ENCODE data around the gene IFI27.

DNA sequence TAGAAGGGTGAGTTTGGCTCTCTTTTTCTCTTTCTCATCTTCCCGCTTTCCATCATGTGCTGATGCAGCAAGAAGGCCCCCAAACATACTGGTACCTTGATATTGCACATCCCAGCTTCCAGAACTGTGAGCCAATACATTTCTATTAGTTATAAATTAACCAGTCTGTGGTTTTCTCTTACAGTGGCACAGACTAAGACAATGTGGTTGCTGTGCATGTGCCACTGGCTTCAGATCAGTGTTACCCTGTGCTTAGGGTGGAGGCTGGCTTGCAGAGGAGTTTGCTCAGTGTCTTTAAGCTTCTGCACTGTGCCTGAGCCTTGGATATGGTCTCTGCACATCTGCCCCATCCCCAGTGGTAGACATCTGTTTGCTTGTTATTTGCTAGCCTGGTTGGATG is 13.3 kb downstream of the IFI27 start:
- TF ChIP-seq CTCF (IDR thresholded peaks at IDR 0.05 in 4 of 5, conservative IDR thresholded peaks at IDR 0.05 in 1 of 5) (no peak), POLR2A (IDR thresholded peaks at IDR 0.05) (no peak)
